AG09309 (cell line): ENCODE data around the gene APLF.

Experiments used
- DNase-seq: peaks from one replicate; pipeline ENCODE4 v3.0.0-alpha.2; 2010; ENCODE audit warnings: low read depth
- H3K4me3 ChIP-seq: 2 replicates; pipeline ENCODE4 v1.5.1; 2011; ENCODE audit warnings: mild to moderate bottlenecking, low read depth, low read length, moderate library complexity; ENCODE audit not compliant: control insufficient read depth
- CTCF ChIP-seq: IDR thresholded peaks from 2 replicates; pipeline ENCODE4 v1.5.1; 2011; ENCODE audit warnings: mild to moderate bottlenecking, low read depth, low read length, inconsistent platforms; ENCODE audit not compliant: insufficient read depth, control insufficient read depth; ENCODE audit errors: missing control alignments

Gene APLF

GRCh38 chr2:68467077-68467960 lies at the start of gene APLF, which contains the start of gene FBXO48:
Gene APLF, plus strand, starts transcription at chr2:68467585. Its CDS starts 147 bp downstream, at chr2:68467732.
Gene FBXO48, minus strand, starts transcription at chr2:68467294. Its CDS starts 2,149 bp downstream, at chr2:68465145.
- DNase-seq = peak; percentile 97
- peak within 1 kb of the TSS; percentile 92 for H3K4me3 ChIP-seq

GRCh38 chr2:68417926-68418325 lies 49.5 kb upstream of the APLF start:
- no peak overlapping the region for H3K4me3 ChIP-seq
- DNase-seq = no peak
- no peak for TF ChIP-seq CTCF

More at GRCh38 chr2:68467077-68467960, at the start of gene APLF, which contains the start of gene FBXO48:
- TF ChIP-seq CTCF = no peak

GRCh38 chr2:68418419-68418818 lies 49.0 kb upstream of the APLF start:
- TF ChIP-seq CTCF = no peak
- H3K4me3 ChIP-seq = no peak overlapping the region

GRCh38 chr2:68418855-68419254 lies 48.5 kb upstream of the APLF start:
- no peak for DNase-seq
- no peak overlapping the region for H3K4me3 ChIP-seq
- no peak for TF ChIP-seq CTCF

More at GRCh38 chr2:68418419-68418818, 49.0 kb upstream of the APLF start:
- no peak for DNase-seq

- TF ChIP-seq CTCF = no peak
- DNase-seq = peak; percentile 35
- H3K4me3 ChIP-seq = no peak overlapping the region
Observed at GRCh38 chr2:68420254-68420910, 47.0 kb upstream of the APLF start.

GRCh38 chr2:68423966-68424650 lies 43.3 kb upstream of the APLF start:
- no peak for TF ChIP-seq CTCF

More at GRCh38 chr2:68423966-68424650, 43.3 kb upstream of the APLF start:
- no peak for DNase-seq
- H3K4me3 ChIP-seq = no peak overlapping the region
